ENCODE data around the gene GALNTL6.

The GALNTL6 gene

DNA sequence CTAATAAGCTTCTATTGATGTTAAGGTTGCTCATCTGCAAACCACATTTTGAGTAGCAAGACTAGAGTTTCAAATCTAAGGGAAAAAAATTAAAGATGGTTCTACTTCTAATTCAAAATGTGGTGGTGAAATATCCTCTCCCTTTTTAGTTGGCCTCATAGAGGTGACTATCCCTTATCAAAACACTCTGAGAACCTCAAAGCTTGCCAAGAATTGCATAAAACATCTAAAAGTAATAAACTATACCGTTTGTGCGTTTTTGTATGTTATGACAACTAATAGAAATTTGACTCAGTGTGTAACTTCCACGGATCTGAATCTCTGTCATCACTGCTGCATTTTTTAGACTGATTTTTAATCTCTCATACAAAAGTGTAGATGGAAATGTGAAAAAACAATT, 682.6 kb downstream of the GALNTL6 start:
- no peak for DNase-seq (ENCODE audit: low read depth, low spot score)
- Histone ChIP-seq H3K9ac (ENCODE audit: insufficient read length, low read depth) (no peak overlapping the region), H3K36me3 (ENCODE audit: insufficient read depth, insufficient read length, low read length) (no peaks in the 10 kb centered on the region), H3K9me3 (ENCODE audit: insufficient read depth, low read length) (no peaks in the 10 kb centered on the region), H3K4me3 (ENCODE audit: insufficient read length, low read depth) (no peak overlapping the region), H3K4me1 (ENCODE audit: insufficient read depth, insufficient read length) (no peaks in the 10 kb centered on the region), H3K27me3 (ENCODE audit: insufficient read depth, insufficient read length) (no peaks in the 10 kb centered on the region)
- TF ChIP-seq YY1 (IDR thresholded peaks at IDR 0.05; ENCODE audit: insufficient read depth, insufficient read length) (no peak), SUZ12 (IDR thresholded peaks at IDR 0.05; ENCODE audit: extremely low read depth, insufficient read depth, insufficient read length) (no peak), ZNF274 (IDR thresholded peaks at IDR 0.05; ENCODE audit: low read depth, low read length) (no peak)

DNA sequence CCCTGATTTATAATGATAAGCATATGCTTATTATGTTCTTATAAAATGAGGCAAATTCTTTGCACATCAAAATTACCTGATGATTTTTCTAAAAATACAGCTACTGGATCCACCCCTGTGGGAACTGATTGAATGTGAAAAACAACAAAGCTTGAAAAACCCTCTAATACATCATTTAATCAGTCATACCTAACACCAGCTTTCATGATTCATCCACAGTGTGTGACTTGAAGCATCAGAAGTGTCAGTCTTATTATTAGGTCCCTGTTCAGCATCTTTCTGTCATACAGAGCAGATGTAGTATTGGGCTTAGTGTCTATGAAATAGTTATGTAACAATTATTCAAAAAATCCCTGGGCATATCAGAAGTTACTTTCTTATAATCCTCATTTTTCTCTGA, 684.1 kb downstream of the GALNTL6 start:
- Histone ChIP-seq H3K27me3 (ENCODE audit: insufficient read depth, insufficient read length) (no peaks in the 10 kb centered on the region), H3K4me3 (ENCODE audit: insufficient read length, low read depth) (no peak overlapping the region), H3K9ac (ENCODE audit: insufficient read length, low read depth) (no peak overlapping the region), H3K36me3 (ENCODE audit: insufficient read depth, insufficient read length, low read length) (no peaks in the 10 kb centered on the region), H3K9me3 (ENCODE audit: insufficient read depth, low read length) (no peaks in the 10 kb centered on the region), H3K4me1 (ENCODE audit: insufficient read depth, insufficient read length) (no peaks in the 10 kb centered on the region)
- no peak for TF ChIP-seq ZNF274 (IDR thresholded peaks at IDR 0.05; ENCODE audit: low read depth, low read length)
- no peak for TF ChIP-seq YY1 (IDR thresholded peaks at IDR 0.05; ENCODE audit: insufficient read depth, insufficient read length)
- no peak for TF ChIP-seq SUZ12 (IDR thresholded peaks at IDR 0.05; ENCODE audit: extremely low read depth, insufficient read depth, insufficient read length)
- no peak for DNase-seq (ENCODE audit: low read depth, low spot score)

DNA sequence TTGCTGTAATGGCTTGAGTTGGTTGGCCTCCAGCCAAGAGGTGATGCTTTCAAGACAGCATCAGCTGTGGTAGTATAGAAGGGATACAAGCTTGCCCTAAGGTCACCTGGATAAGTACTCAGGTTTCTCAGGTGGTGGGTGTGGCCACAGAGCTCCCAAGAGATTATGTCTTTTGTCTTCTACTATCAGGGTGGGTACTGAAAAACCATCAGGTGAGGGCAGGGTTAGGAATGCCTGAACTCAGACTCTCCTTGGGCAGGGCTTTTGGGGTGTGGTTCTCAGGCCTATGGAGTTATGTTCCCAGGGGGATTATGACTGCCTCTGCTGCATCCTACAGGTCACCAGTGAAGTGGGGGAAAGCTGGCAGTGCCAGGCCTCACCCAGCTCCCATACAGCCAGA, 700.8 kb downstream of the GALNTL6 start:
- TF ChIP-seq ZNF274 (IDR thresholded peaks at IDR 0.05; ENCODE audit: low read depth, low read length) (no peak), SUZ12 (IDR thresholded peaks at IDR 0.05; ENCODE audit: extremely low read depth, insufficient read depth, insufficient read length) (no peak), YY1 (IDR thresholded peaks at IDR 0.05; ENCODE audit: insufficient read depth, insufficient read length) (no peak)
- Histone ChIP-seq H3K9me3 (ENCODE audit: insufficient read depth, low read length) (no peaks in the 10 kb centered on the region), H3K9ac (ENCODE audit: insufficient read length, low read depth) (no peak overlapping the region), H3K4me3 (ENCODE audit: insufficient read length, low read depth) (no peak overlapping the region), H3K36me3 (ENCODE audit: insufficient read depth, insufficient read length, low read length) (no peaks in the 10 kb centered on the region), H3K27me3 (ENCODE audit: insufficient read depth, insufficient read length) (no peaks in the 10 kb centered on the region), H3K4me1 (ENCODE audit: insufficient read depth, insufficient read length) (no peaks in the 10 kb centered on the region)
- DNase-seq (ENCODE audit: low read depth, low spot score), result no peak

DNA sequence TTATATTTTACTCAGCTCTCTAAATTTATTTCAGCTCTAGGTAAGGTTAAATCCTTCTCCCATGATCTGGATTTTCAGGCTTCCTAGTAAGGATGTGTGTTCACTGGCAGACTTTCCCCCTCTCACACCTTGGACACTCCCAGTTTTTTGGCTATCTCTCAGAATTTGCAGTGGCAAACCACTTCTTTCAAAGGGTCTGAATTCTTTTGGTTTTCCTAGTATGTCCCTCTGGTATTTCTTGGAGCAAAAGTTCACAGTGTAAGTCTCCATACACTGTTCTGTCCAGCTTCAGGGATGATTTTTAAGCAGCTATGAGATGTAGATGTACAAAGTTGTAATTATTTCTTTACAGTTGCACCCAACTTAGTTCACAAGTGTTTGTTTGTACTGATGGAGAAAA, 701.6 kb downstream of the GALNTL6 start:
- Histone ChIP-seq H3K4me1 (ENCODE audit: insufficient read depth, insufficient read length) (no peaks in the 10 kb centered on the region), H3K9ac (ENCODE audit: insufficient read length, low read depth) (no peak overlapping the region), H3K36me3 (ENCODE audit: insufficient read depth, insufficient read length, low read length) (no peaks in the 10 kb centered on the region), H3K4me3 (ENCODE audit: insufficient read length, low read depth) (no peak overlapping the region), H3K9me3 (ENCODE audit: insufficient read depth, low read length) (no peaks in the 10 kb centered on the region), H3K27me3 (ENCODE audit: insufficient read depth, insufficient read length) (no peaks in the 10 kb centered on the region)
- DNase-seq (ENCODE audit: low read depth, low spot score), result no peak
- no peak for TF ChIP-seq SUZ12 (IDR thresholded peaks at IDR 0.05; ENCODE audit: extremely low read depth, insufficient read depth, insufficient read length)
- no peak for TF ChIP-seq YY1 (IDR thresholded peaks at IDR 0.05; ENCODE audit: insufficient read depth, insufficient read length)
- no peak for TF ChIP-seq ZNF274 (IDR thresholded peaks at IDR 0.05; ENCODE audit: low read depth, low read length)

DNA sequence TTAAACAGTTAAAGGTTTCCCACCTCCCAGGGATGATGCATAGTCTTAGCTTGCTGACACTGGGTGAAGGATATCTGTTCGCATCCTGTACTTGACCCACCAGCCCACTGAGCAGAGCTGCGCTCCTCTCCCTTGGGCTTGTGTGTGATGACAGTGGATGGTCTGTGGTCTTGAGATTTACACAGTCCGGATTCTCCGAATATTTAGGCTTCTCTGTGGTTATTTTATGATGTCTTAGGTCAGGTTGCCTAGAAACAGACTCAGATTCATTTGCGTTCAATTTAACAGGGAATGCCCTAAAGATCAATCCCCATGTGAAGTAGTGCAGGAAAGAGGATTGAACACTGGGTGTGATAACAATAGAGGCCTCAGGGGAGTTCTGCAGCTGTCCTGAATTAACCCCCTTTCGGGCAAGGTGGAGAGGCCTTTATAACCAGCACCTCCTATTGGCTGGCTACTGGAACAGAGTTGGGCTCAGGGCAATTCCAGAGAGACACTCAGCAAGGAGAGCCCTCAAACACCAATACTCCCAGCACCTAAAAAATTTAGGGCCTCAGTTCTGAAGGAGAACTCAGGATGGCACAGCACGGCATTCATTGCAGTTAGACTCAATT, 702.2 kb downstream of the GALNTL6 start:
- Histone ChIP-seq H3K27me3 (ENCODE audit: insufficient read depth, insufficient read length) (no peaks in the 10 kb centered on the region), H3K4me1 (ENCODE audit: insufficient read depth, insufficient read length) (no peaks in the 10 kb centered on the region), H3K4me3 (ENCODE audit: insufficient read length, low read depth) (no peak overlapping the region), H3K36me3 (ENCODE audit: insufficient read depth, insufficient read length, low read length) (no peaks in the 10 kb centered on the region), H3K9me3 (ENCODE audit: insufficient read depth, low read length) (no peaks in the 10 kb centered on the region), H3K9ac (ENCODE audit: insufficient read length, low read depth) (no peak overlapping the region)
- TF ChIP-seq ZNF274 (IDR thresholded peaks at IDR 0.05; ENCODE audit: low read depth, low read length), result no peak
- no peak for TF ChIP-seq YY1 (IDR thresholded peaks at IDR 0.05; ENCODE audit: insufficient read depth, insufficient read length)
- no peak for TF ChIP-seq SUZ12 (IDR thresholded peaks at IDR 0.05; ENCODE audit: extremely low read depth, insufficient read depth, insufficient read length)
- peak; percentile 1 for DNase-seq (ENCODE audit: low read depth, low spot score)

DNA sequence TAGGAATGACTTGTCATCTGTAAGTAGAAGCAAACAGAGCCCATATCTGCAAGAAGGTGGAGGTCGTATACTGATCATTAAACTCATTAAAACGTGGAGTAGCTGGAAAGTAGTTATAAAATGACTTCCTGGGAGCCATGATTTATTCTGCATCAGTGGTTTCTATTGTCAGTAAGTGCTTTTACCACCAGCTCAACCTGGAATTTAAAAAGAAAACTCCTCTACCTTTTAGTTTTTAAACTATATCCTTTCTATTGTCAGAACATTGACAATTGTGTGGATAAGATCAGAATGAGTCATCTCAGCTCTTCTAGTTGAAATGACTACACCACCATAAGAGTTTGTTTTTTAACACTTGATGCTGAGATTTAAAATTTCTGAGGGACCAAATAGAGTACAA, 704.2 kb downstream of the GALNTL6 start:
- H3K36me3 ChIP-seq (ENCODE audit: insufficient read depth, insufficient read length, low read length), result no peaks in the 10 kb centered on the region
- no peak overlapping the region for H3K4me3 ChIP-seq (ENCODE audit: insufficient read length, low read depth)
- H3K27me3 ChIP-seq (ENCODE audit: insufficient read depth, insufficient read length), result no peaks in the 10 kb centered on the region
- no peak overlapping the region for H3K9ac ChIP-seq (ENCODE audit: insufficient read length, low read depth)
- TF ChIP-seq ZNF274 (IDR thresholded peaks at IDR 0.05; ENCODE audit: low read depth, low read length) (no peak), YY1 (IDR thresholded peaks at IDR 0.05; ENCODE audit: insufficient read depth, insufficient read length) (no peak), SUZ12 (IDR thresholded peaks at IDR 0.05; ENCODE audit: extremely low read depth, insufficient read depth, insufficient read length) (no peak)
- H3K4me1 ChIP-seq (ENCODE audit: insufficient read depth, insufficient read length), result no peaks in the 10 kb centered on the region
- no peaks in the 10 kb centered on the region for H3K9me3 ChIP-seq (ENCODE audit: insufficient read depth, low read length)
- DNase-seq (ENCODE audit: low read depth, low spot score), result no peak

DNA sequence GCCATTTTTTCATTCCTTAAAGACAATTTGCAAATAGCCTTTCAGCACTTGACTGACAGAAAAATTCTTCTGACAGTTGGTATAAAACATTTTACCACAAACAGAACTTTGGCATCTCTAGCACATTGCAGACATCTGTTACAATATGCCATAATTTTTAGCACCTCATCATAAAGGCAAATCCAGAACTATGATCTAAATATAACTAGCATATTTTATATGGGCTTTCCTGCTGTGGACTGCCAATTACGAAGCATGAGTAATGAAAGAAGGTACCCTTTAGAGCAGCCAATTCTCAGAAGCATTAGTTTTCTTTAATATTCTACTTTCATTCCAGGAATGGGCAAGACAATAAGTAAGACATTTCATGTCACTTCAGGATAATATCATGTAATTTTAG, 708.0 kb downstream of the GALNTL6 start:
- Histone ChIP-seq H3K36me3 (ENCODE audit: insufficient read depth, insufficient read length, low read length) (no peaks in the 10 kb centered on the region), H3K4me1 (ENCODE audit: insufficient read depth, insufficient read length) (no peaks in the 10 kb centered on the region), H3K9me3 (ENCODE audit: insufficient read depth, low read length) (no peaks in the 10 kb centered on the region), H3K9ac (ENCODE audit: insufficient read length, low read depth) (no peak overlapping the region), H3K4me3 (ENCODE audit: insufficient read length, low read depth) (no peak overlapping the region), H3K27me3 (ENCODE audit: insufficient read depth, insufficient read length) (no peaks in the 10 kb centered on the region)
- TF ChIP-seq YY1 (IDR thresholded peaks at IDR 0.05; ENCODE audit: insufficient read depth, insufficient read length), result no peak
- TF ChIP-seq ZNF274 (IDR thresholded peaks at IDR 0.05; ENCODE audit: low read depth, low read length), result no peak
- TF ChIP-seq SUZ12 (IDR thresholded peaks at IDR 0.05; ENCODE audit: extremely low read depth, insufficient read depth, insufficient read length), result no peak
- DNase-seq (ENCODE audit: low read depth, low spot score), result no peak
